NCI-H69 (cell line): ENCODE data around the gene SLC3A2.
A peak's percentile ranks its signal among the peaks of the same experiment; 100 is the strongest.

Source experiments
- DNase-seq: peaks from one replicate; lab custom pipeline; 2025; lab: John Stamatoyannopoulos, UW

SLC3A2 gene

DNA sequence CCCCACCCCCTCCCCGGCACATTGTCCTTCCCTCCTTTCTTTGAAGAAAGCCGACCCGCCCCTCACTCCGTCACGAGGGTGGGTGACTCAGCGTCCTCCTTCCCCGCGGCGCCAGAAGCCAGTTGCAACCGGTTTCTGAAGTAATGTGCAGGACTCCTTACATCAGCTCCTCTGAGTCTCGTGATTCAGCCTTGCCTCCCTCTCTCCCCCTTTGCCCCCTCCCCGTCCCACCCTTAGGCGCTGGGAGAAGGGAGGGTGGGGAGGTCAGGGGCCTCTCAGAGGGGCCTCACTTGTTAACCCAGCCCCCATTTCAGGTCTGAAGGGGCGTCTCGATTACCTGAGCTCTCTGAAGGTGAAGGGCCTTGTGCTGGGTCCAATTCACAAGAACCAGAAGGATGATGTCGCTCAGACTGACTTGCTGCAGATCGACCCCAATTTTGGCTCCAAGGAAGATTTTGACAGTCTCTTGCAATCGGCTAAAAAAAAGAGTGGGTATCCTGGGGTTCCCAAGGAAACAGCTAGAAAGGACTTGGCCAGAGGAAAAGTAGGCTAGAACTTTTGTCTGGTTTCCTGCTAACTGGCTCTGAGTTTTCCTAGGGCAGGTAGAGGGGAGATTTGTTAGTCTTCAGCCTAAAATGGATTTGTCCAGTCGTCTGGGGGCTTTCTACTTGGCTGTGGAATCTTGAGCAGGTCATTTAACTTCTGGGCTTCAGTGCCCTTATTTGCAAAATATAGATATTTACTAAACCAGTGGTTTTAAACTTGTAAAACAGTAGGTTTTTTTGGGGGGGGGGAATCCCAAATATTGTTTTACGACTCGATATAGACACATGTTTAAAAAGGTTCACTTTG is 1.1 kb downstream of the SLC3A2 start:
- DNase-seq = peak; percentile 98

DNA sequence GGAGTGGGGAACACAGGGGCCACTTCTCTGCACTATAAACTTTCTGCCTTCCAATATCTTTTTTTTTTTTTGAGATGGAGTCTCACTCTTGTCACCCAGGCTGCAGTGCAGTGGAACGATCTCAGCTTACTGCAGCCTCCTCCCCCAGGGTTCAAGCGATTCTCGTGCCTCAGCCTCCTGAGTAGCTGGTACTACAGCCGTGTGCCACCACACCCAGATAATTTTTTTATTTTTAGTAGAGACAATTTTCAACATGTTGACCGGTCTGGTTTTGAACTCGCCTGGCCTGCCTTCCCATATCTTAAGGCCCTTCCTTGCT is 1.7 kb downstream of the SLC3A2 start:
- DNase-seq = no peak

DNA sequence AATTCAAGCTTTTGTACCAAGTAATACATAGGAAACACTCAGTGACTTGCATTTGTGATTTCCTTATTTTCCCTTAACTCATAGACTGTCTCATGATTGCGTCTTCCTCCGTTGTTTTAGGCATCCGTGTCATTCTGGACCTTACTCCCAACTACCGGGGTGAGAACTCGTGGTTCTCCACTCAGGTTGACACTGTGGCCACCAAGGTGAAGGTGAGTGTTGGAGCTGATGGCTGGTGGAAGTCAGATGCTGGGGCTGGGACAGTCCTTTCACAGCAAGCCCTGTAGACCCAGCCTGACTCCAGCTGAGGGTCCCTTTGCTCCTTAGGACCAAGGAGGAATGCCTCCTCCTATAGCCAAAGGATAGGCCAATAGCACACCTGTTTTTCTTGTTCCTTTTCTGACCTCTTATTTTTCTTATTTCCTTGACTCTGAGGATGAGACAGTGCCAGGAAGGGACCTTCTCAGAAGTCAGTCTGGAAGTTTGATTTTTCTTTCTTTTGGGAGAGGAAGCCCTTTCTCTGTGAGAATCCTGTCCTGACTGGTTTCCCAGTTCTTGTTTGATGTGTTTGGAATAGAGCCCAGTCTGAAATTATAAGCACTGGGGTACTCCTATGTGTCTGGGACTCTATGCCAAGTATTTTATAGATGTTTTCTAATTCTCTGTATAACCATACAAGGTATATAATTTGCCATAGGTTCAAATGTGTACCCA is 2.2 kb downstream of the SLC3A2 start:
- DNase-seq = no peak

DNA sequence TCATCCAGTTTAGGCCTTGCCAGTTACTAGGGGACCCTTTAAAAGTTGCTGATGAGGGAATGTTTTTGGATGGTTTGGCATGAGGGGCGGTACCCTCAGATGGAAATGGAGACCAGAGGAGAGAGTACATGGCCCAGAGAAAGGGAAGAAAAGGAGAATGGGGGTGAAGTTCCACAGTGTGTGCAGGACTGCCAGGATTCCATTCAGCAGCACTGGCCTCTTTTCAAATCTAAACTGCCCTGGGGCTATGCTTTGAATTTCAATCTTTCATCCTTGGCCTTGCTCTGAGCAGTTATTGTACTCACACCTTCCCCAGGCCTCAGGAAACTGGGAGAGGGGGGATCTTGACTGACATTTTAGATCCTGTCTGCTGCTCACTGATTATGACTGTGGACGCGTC is 3.0 kb downstream of the SLC3A2 start:
- DNase-seq = peak; percentile 21

DNA sequence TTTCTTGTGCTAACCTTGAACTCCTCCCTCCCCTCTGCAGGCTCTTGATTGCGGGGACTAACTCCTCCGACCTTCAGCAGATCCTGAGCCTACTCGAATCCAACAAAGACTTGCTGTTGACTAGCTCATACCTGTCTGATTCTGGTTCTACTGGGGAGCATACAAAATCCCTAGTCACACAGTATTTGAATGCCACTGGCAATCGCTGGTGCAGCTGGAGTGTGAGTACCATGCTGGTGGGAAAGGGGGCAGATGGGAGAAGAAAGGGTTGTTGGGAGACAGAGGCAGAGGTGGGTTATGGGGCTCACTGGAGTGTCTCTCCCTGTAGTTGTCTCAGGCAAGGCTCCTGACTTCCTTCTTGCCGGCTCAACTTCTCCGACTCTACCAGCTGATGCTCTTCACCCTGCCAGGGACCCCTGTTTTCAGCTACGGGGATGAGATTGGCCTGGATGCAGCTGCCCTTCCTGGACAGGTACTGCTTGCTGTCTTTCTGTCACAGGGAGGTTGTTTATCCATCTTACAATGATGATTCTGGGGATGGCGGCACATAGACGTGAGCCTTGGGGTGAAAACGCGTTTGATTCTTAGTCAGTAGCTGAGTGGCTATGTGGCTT is 4.5 kb downstream of the SLC3A2 start:
- DNase-seq = no peak

DNA sequence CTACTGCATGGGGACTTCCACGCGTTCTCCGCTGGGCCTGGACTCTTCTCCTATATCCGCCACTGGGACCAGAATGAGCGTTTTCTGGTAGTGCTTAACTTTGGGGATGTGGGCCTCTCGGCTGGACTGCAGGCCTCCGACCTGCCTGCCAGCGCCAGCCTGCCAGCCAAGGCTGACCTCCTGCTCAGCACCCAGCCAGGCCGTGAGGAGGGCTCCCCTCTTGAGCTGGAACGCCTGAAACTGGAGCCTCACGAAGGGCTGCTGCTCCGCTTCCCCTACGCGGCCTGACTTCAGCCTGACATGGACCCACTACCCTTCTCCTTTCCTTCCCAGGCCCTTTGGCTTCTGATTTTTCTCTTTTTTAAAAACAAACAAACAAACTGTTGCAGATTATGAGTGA is 7.7 kb downstream of the SLC3A2 start:
- DNase-seq = no peak

DNA sequence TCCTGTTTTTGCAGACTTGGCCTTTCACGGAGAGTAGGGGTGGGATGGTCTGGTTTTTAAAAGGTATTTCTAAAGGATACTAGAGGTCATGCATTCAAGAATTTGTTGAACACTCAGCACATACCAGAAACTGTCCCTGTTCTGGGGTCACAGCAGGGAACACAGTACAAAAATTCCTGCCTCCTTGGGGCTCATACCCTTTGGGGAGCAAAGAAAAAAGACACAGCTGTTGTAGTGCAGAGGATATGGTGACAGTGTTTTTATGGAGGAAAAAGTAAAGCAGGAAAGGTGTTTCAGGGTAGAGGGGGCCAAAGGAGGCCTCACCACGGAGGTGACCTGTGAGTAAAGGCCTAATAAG is 8.4 kb downstream of the SLC3A2 start:
- no peak for DNase-seq

DNA sequence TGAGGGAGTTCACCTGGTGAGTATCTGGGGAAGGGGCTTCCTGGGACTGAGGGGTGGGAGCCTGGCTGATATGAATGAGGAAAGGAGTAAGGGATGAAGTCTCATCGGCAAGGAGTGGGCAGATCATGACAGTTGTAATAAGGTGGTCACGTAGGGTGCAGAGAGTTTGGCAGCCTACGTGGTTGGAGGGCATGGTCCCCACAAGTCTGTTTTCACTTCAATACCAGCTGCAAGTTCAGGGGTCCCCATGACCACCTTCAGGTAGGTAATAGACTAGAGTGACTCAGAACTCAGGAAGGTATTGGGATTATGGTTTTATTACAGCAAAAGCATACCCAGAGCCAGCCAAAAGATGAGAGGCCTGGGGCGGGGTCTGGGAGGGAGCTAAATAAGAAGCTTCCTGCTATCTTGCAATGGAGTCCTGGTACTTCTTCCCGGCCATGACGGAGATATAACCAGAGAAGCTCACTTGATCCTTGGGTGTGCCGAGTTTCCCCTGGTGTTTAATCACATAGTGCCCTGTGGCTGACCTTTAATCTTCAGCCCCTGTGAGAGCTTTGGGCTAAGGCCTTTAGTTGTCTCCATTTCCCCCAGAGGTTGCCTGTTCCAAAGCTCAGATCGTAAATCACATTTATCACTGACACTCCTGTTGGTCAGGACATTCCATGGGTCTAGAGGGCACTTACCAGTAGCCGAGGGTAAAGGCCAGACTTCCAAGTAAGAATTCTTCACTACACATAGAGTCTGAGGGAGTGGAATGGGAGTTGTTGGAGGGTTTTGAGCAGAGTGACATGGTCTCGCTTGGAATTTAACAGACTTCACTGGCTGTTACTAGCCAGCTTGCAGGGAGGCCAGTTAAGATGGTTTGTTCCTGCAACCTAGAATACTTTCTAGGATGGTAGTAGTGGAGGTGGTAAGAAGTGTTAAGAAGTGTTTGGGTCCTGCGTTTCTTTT is 9.1 kb downstream of the SLC3A2 start:
- DNase-seq = peak; percentile 69

DNA sequence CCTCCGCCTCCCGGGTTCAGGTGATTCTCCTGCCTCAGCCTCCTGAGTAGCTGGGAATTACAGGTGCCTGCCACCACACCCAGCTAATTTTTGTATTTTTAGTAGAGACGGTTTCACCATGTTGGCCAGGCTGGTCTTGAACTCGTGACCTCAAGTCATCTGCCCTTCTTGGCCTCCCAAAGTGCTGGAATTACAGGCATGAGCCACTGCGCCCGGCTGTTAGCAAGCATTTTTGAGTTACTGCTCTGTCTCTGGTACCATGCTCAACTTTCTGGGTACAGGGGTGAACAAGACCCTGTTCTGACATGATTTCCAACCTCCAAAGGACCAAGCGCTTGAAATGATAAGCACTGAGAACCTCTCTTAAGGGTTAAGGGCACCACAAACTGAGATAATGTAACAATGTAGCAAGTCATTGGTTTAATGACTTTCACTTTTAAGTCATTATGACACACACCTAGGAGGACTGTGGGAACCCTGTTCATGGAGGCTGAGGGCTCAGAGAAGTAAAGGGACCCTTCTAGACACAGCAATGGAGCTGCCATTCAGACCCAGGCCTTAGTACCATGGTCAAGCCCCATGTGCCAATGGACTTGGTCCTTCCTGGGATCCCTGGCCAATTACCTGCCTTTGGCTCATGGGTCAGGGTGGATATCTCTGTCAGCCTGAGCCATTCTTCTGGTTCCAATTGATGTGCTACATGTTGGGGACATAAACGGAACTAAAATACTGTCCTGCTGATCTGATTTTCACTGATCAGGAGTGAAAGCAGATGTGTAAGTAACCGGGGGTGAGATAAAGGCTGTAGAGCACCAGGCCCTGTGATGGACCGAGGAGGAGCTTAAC is 11.6 kb downstream of the SLC3A2 start:
- no peak for DNase-seq

DNA sequence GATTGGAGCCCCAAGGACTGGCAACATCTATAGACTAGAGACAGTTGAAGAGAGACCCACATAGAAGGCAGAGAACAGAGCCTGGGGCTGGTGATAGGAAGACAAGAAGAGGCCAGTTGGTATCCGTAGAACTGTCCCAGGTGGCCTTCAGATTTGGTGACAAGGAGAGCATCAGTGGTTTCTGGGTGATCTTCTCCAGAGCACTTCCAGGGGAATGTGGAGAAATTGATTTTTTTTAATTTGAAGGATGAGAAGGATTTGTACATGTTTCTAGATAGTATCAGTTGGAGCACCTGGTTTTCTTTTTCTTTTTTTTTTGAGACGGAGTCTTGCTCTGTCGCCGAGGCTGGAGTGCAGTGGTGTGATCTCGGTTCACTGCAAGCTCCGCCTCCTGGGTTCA is 14.8 kb downstream of the SLC3A2 start:
- DNase-seq = no peak

DNA sequence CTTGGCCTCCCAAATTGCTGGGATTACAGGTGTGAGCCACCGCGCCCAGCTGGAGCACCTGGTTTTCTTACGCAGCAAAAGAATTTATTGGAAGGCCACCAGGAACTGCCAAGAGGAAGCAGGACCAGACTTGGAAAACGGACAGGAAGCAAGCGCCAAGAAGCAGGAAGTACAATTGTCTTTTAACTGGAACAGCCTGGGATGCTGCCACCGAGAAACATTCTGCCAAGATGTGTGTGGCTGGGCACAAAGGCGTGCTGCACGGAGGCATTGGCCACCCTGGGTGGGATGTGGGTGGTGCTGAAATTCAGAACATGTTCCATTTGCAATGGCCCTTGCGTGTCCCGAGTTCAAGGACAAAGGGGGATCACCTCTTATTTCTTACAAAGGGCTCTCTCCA is 15.4 kb downstream of the SLC3A2 start:
- DNase-seq = peak; percentile 37

DNA sequence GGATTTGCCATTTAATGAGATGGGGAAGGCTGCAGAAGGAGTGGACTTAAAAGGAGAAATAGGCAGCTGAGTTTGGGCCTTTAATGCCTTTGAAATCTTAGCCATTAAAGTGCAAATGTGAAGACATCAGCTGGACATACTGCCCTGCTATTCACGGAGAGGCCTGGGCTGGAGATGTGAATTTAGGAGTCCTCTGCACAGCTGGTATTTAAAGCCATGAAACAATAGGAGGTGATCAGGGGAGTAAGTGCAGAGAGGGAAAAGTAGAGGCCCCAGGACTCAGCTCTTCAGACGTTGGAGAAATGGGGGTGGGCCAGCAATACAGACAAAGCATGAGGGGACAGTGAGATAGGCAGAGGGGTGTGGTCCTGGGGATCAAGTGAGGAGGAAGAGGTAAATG is 16.6 kb downstream of the SLC3A2 start:
- no peak for DNase-seq

DNA sequence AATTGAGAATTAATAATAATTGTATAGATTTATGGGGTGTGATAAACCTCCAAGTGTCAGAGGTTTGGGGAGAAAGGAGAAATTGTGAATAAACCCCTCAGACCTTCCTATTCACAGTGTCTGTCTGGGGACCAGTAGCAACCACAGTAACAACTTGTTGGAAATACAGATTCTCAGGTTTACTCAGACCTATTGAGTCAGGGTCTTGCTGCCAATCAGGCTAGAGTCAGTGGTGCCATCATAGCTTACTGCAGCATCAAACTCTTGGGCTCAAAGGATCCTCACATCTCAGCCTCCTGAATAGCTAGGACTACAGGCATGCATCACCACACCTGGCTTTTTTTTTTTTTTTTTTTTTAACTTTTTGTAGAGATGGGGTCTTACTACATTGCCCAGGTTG is 17.3 kb downstream of the SLC3A2 start:
- no peak for DNase-seq

DNA sequence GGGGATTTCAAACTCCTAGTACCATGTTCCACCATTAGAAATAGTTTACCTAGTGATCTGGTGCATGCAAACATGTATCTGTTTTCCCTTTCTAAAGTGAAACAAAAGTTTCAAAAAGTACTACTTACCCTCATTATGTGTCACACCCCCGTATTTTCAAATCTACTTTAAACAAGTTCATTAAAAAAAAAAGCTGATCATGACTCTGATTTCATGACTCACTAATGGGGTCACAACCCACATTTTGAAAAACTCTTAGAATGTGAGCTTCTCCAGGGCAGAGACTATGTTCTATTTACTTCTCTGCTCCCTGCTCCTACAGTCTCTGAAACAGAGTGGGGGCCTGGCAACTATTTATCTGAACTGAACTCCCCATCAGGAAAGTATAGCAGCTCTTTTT is 22.2 kb downstream of the SLC3A2 start:
- no peak for DNase-seq

DNA sequence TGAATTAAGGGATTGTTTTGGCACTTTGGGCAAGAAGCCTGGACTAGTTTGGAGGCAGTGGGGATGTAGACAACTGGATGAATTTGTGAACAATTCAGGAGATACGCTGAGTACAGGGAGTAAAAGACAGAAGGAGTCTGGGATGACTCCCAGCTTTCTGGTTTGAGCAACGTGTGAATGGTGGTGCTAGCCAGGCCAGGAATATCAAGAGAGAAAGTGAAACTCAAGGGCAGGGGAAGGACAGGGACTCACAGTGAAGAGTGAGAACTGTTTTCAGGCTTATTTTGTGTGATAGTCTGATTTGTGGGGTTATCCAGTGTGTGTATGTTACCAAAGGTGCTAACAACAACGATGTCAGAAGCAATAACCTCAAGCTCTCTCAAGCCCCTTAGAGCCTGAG is 24.6 kb downstream of the SLC3A2 start:
- DNase-seq = no peak

DNA sequence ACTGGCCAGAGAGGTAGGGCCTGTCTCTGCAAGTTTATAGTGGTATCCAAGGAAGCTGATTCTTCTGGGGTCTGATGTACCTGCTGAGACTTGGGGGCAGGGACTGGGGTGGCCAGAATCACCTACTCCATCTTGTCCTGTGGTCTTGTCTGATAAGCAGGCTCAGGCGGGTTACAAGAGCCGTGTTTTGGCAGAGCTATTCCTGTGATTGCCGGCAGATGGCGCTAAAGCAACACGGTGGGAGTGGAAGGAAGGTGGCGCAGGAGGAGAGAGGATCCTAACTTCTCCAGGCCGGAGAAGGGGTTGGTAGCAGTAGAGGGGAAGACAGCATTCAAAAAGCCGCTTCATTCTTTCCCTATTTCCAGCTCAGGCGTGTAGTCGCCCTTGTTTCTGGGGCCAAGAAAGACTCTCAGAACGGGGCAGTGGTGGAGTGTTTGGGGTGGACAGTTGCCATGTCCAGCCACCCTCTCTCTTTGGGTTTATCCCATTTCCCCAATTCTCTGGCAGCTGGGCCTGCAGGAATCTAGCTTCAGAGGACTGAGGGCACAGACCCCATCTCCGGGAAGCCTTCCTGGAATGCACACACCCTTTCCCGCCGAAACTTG is 25.3 kb downstream of the SLC3A2 start:
- peak; percentile 77 for DNase-seq

DNA sequence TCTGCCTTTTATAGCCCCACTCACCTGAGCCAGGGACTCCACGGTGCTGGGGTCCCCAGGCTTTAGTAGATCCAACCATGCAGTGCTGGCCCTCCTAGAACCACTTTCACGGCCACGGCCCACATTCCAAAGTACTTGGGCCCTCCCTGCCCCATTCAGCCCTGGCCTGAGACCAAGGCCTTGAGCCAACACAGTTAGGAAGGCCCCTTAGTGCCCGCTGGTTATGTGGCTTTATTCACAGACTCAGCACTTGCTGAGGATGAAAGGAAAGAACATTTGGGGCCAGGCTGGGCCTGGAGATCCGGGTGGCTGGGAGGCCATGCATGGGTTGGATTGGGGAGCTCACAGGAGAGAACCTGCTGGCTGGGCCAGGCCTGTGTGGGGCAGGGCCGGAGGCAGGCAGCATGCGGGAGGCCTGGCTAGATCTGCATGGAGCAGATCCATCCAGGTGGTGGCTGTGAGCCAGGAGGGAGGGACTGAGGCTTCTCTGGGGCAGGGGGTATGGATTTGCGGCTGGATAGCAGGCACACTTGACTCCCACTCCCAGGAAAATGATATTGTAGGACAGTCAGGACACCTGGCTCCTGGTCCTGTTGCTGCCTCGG is 27.9 kb downstream of the SLC3A2 start:
- DNase-seq = no peak

DNA sequence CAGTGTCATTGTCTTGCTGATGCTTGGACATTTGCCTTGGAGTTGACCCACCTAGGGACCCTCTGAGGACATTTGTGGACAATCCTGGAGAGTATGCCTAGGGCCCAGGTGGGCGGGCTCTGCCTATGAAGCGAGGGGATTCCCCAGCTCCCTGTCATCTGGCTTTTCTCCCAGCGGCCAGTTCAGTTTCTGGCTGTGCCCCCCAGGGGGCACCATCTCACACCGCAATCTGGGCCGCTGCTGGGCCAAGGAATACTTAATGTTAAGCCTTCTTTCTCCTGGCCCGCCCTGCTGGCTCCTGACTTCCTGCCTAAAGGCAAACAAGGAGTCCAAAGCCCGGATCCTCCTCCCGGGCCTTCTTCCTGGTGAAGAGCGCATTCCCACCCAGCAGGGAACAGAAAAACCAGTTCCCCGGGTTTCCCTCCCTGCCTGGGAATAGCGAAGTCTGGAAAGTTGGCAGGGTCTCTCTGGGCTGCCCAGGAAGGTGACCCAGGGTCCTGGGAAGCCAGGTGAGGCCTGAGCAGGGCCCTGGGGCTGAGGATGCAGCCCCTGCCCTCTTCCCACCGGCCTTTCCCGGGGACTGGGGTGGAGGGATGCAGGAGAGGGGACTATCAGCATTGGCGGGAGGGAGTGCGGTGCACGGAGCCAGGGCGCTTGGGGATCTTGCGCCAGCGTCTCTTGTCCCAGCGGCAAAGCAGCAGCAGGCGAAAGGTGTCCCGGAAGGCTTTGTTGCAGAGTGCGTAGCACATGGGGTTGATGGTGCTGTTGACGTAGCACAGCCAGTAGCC is 28.6 kb downstream of the SLC3A2 start:
- DNase-seq = peak; percentile 72

DNA sequence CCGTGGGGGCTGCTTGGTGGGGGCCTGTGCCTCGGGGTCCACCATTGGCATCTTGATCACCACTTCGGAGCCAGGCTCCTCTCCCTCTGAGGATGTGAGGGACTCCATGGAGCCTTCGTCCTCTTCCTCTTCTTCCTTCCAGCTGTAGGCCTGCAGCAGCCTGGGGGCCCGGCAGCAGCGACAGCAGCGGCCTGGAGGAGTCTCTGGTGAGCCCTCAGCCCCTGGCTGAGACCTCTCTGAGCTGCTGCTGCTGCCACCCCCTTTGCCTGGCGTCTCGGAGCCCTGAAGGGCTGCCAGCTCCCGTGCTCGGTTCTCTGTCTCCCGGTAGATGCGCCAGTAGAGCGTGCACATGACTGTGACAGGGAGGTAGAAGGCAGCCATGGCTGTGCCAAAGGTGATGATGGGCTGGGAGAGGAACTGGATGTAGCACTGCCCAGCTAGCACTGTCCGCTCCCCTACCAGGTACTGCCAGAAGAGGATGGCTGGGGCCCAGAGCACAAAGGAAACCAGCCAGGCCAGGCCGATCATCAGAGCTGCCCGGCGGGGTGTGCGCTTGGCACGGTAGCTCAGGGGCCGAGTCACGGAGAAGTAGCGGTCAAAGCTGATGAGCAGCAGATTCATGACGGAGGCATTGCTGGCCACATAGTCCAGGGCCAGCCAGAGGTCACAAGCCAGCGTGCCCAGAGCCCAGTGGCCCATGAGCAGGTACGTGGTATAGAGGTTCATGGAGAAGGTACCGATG is 29.6 kb downstream of the SLC3A2 start:
- no peak for DNase-seq
